ENCODE results near the gene RIMKLB.

DNA sequence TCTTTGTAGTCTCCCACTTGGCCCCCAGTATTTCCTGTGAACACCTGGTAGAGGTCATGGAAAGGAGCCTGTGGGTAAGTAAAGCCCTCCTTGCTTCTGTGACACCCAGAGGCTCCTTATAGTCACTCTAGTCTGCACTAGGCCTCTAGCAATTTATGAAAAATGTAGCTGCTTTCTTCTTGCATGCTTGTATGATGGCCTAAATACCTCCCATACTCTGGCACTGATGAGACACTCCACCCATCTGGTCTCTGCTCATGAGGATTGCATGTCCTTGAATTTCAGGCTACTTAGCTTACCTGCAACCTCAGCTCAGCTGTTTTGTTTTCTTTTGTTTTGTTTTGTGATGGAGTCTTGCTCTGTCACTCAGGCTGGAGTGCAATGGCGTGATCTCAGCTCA is 120.1 kb downstream of the RIMKLB start:
- no peak for TF ChIP-seq POLR2A (IDR thresholded peaks at IDR 0.05)
- TF ChIP-seq, protein P1, sequence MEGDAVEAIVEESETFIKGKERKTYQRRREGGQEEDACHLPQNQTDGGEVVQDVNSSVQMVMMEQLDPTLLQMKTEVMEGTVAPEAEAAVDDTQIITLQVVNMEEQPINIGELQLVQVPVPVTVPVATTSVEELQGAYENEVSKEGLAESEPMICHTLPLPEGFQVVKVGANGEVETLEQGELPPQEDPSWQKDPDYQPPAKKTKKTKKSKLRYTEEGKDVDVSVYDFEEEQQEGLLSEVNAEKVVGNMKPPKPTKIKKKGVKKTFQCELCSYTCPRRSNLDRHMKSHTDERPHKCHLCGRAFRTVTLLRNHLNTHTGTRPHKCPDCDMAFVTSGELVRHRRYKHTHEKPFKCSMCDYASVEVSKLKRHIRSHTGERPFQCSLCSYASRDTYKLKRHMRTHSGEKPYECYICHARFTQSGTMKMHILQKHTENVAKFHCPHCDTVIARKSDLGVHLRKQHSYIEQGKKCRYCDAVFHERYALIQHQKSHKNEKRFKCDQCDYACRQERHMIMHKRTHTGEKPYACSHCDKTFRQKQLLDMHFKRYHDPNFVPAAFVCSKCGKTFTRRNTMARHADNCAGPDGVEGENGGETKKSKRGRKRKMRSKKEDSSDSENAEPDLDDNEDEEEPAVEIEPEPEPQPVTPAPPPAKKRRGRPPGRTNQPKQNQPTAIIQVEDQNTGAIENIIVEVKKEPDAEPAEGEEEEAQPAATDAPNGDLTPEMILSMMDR (IDR thresholded peaks at IDR 0.05), result no peak
- TF ChIP-seq EP300 (IDR thresholded peaks at IDR 0.05), result no peak
